WI38 (cell line): ENCODE measurements around the gene ZBTB21.
A peak's percentile ranks its signal among the peaks of the same experiment; 100 is the strongest.

Source experiments
- H3K4me3 ChIP-seq: 2 replicates; pipeline ENCODE4 v1.5.1; 2011; ENCODE audit warnings: low read depth, mild to moderate bottlenecking, control low read depth, low read length
- CTCF ChIP-seq: IDR thresholded peaks from 2 replicates; pipeline ENCODE4 v1.5.1; 2012; ENCODE audit warnings: low read depth, mild to moderate bottlenecking, control low read depth, low read length

ZBTB21 gene

GRCh38 chr21:42010507-42011495 lies 641 bp upstream of the ZBTB21 start:
- no peak for TF ChIP-seq CTCF

GRCh38 chr21:42009018-42009830 lies 936 bp downstream of the ZBTB21 start:
- TF ChIP-seq CTCF: no peak
- peak overlapping the region; percentile 76 for H3K4me3 ChIP-seq

More at GRCh38 chr21:42010507-42011495, 641 bp upstream of the ZBTB21 start:
- H3K4me3 ChIP-seq: peak overlapping the region; percentile 76

GRCh38 chr21:42007356-42007940 lies 2.7 kb downstream of the ZBTB21 start:
- H3K4me3 ChIP-seq: no peak overlapping the region
- no peak for TF ChIP-seq CTCF

- TF ChIP-seq CTCF: no peak
- H3K4me3 ChIP-seq: no peak overlapping the region
These were observed 3.4 kb downstream of the ZBTB21 start for GRCh38 chr21:42006765-42007164.

- no peak overlapping the region for H3K4me3 ChIP-seq
- no peak for TF ChIP-seq CTCF
These were observed 5.6 kb downstream of the ZBTB21 start for GRCh38 chr21:42004406-42005199.

GRCh38 chr21:42003051-42003461 lies 7.1 kb downstream of the ZBTB21 start:
- TF ChIP-seq CTCF: no peak
- no peak overlapping the region for H3K4me3 ChIP-seq
